Activated naive CD4-positive, alpha-beta T cell treated with anti-CD3 and anti-CD28 coated beads, Interleukin-2, amount 50 U/mL, for 72 hours (primary cell): Measurements from ENCODE around the gene ITPR2. TPM values are rescaled to one million over a fixed set of nuclear protein-coding genes. Genes with fewer than 3 reads are reported as not detected.

Experiments used
- ATAC-seq, 2 donors: fragments of 150-1000 bp; cut with Tn5 transposase; 2 replicates each; pipeline ENCODE4 v1.10.0; 2021; ENCODE audit warnings: mild to moderate bottlenecking in 2 of 2, moderate library complexity in 2 of 2
- DNase-seq, 2 donors: peaks; one replicate each; pipeline ENCODE4 v3.0.0; 2021 to 2022; ENCODE audit warnings: low spot score in 2 of 2
- H3K27ac Mint-ChIP-seq, 2 donors: one replicate each; pipeline ENCODE4 v1.8.0; 2022; ENCODE audit warnings: mild to moderate bottlenecking in 2 of 2, mixed read lengths in 2 of 2
- H3K36me3 Mint-ChIP-seq, 2 donors: one replicate each; pipeline ENCODE4 v1.8.0; 2022; ENCODE audit warnings: mixed read lengths in 2 of 2
- H3K9me3 Mint-ChIP-seq, 2 donors: one replicate each; pipeline ENCODE4 v1.8.0; 2022; ENCODE audit warnings: mixed read lengths in 2 of 2
- total RNA-seq, 2 donors: library from RNA; stranded (reverse); gene quantifications; one replicate each; pipeline ENCODE4 v1.2.3, GENCODE V29; 2022

ITPR2 gene
- total RNA-seq, 2 donors from 2014 or later = 44.6 to 46.1 TPM

GRCh38 chr12:26723379-26724308 lies 109.3 kb downstream of the ITPR2 start:
- Mint-ChIP-seq H3K36me3 (peaks cover 0 to 4% of the 10 kb centered on the region in 2 donors), H3K9me3 (no peaks in the 10 kb centered on the region), H3K27ac (no peak overlapping the region)
- DNase-seq (no peak), ATAC-seq (no peak)

- ATAC-seq = no peak
- no peak for DNase-seq
Measured at GRCh38 chr12:26721800-26722199, 111.2 kb downstream of the ITPR2 start.

GRCh38 chr12:26719852-26720251 lies 113.1 kb downstream of the ITPR2 start:
- Mint-ChIP-seq H3K27ac (no peak overlapping the region), H3K36me3 (peaks cover 0 to 1% of the 10 kb centered on the region in 2 donors), H3K9me3 (no peaks in the 10 kb centered on the region)
- ATAC-seq (no peak), DNase-seq (no peak)

More at GRCh38 chr12:26721800-26722199, 111.2 kb downstream of the ITPR2 start:
- H3K36me3 Mint-ChIP-seq = peaks cover 0 to 4% of the 10 kb centered on the region in 2 donors
- H3K27ac Mint-ChIP-seq = no peak overlapping the region
- no peaks in the 10 kb centered on the region for H3K9me3 Mint-ChIP-seq

- no peak overlapping the region for H3K27ac Mint-ChIP-seq
- peaks cover 0 to 5% of the 10 kb centered on the region in 2 donors for H3K36me3 Mint-ChIP-seq
- DNase-seq (no peak), ATAC-seq (no peak)
- H3K9me3 Mint-ChIP-seq = no peaks in the 10 kb centered on the region
Measured at GRCh38 chr12:26717757-26718156, 115.2 kb downstream of the ITPR2 start.

- Mint-ChIP-seq H3K9me3 (no peaks in the 10 kb centered on the region), H3K27ac (no peak overlapping the region), H3K36me3 (peaks cover 0 to 5% of the 10 kb centered on the region in 2 donors)
- no peak for DNase-seq
- ATAC-seq = no peak
Measured at GRCh38 chr12:26715232-26715631, 117.8 kb downstream of the ITPR2 start.

- H3K9me3 Mint-ChIP-seq = no peaks in the 10 kb centered on the region
- H3K27ac Mint-ChIP-seq = no peak overlapping the region
- H3K36me3 Mint-ChIP-seq = peaks cover 0 to 5% of the 10 kb centered on the region in 2 donors
- no peak for DNase-seq
- ATAC-seq = no peak
Measured at GRCh38 chr12:26713885-26714383, 119.1 kb downstream of the ITPR2 start.

GRCh38 chr12:26712892-26713291 lies 120.1 kb downstream of the ITPR2 start:
- no peak overlapping the region for H3K27ac Mint-ChIP-seq
- ATAC-seq (no peak), DNase-seq (no peak)
- peaks cover 0 to 5% of the 10 kb centered on the region in 2 donors for H3K9me3 Mint-ChIP-seq
- H3K36me3 Mint-ChIP-seq = peaks cover 6 to 11% of the 10 kb centered on the region in 2 donors

- ATAC-seq = peak; percentile 24 to 58
- peaks cover 0 to 6% of the 10 kb centered on the region in 2 donors for H3K9me3 Mint-ChIP-seq
- H3K27ac Mint-ChIP-seq = no peak overlapping the region
- DNase-seq = no peak
- H3K36me3 Mint-ChIP-seq = peaks cover 8 to 11% of the 10 kb centered on the region in 2 donors
Measured at GRCh38 chr12:26711569-26711968, 121.4 kb downstream of the ITPR2 start.

GRCh38 chr12:26711072-26711471 lies 121.9 kb downstream of the ITPR2 start:
- Mint-ChIP-seq H3K27ac (no peak overlapping the region), H3K36me3 (peaks cover 8 to 11% of the 10 kb centered on the region in 2 donors)
- no peak for ATAC-seq

GRCh38 chr12:26705851-26706250 lies 127.1 kb downstream of the ITPR2 start:
- DNase-seq (no peak), ATAC-seq (no peak)
- H3K9me3 Mint-ChIP-seq = peaks cover 0 to 6% of the 10 kb centered on the region in 2 donors

More at GRCh38 chr12:26711072-26711471, 121.9 kb downstream of the ITPR2 start:
- no peak for DNase-seq
- peaks cover 0 to 6% of the 10 kb centered on the region in 2 donors for H3K9me3 Mint-ChIP-seq

GRCh38 chr12:26704684-26705460 lies 128.1 kb downstream of the ITPR2 start:
- ATAC-seq (no peak), DNase-seq (no peak)
- Mint-ChIP-seq H3K9me3 (peaks cover 0 to 6% of the 10 kb centered on the region in 2 donors), H3K36me3 (peaks cover 7 to 8% of the 10 kb centered on the region in 2 donors), H3K27ac (no peak overlapping the region)

More at GRCh38 chr12:26705851-26706250, 127.1 kb downstream of the ITPR2 start:
- Mint-ChIP-seq H3K36me3 (peaks cover 7 to 8% of the 10 kb centered on the region in 2 donors), H3K27ac (no peak overlapping the region)

- H3K27ac Mint-ChIP-seq = no peak overlapping the region
- DNase-seq (no peak), ATAC-seq (no peak)
- H3K9me3 Mint-ChIP-seq = peaks cover 0 to 6% of the 10 kb centered on the region in 2 donors
- H3K36me3 Mint-ChIP-seq = peaks cover 7 to 8% of the 10 kb centered on the region in 2 donors
Measured at GRCh38 chr12:26704214-26704613, 128.8 kb downstream of the ITPR2 start.

GRCh38 chr12:26702741-26703140 lies 130.3 kb downstream of the ITPR2 start:
- H3K9me3 Mint-ChIP-seq = peaks cover 0 to 3% of the 10 kb centered on the region in 2 donors
- DNase-seq (no peak), ATAC-seq (no peak)
- H3K36me3 Mint-ChIP-seq = peaks cover 0 to 8% of the 10 kb centered on the region in 2 donors
- no peak overlapping the region for H3K27ac Mint-ChIP-seq

- DNase-seq = no peak
- H3K27ac Mint-ChIP-seq = no peak overlapping the region
- peaks cover 0 to 4% of the 10 kb centered on the region in 2 donors for H3K9me3 Mint-ChIP-seq
- ATAC-seq = no peak
- H3K36me3 Mint-ChIP-seq = peaks cover 6 to 16% of the 10 kb centered on the region in 2 donors
Measured at GRCh38 chr12:26701604-26702215, 131.3 kb downstream of the ITPR2 start.

GRCh38 chr12:26700430-26700829 lies 132.6 kb downstream of the ITPR2 start:
- Mint-ChIP-seq H3K27ac (no peak overlapping the region), H3K36me3 (peaks cover 18 to 26% of the 10 kb centered on the region in 2 donors), H3K9me3 (peaks cover 0 to 4% of the 10 kb centered on the region in 2 donors)
- ATAC-seq (no peak), DNase-seq (no peak)

GRCh38 chr12:26699237-26699636 lies 133.8 kb downstream of the ITPR2 start:
- DNase-seq = no peak
- peaks cover 21 to 34% of the 10 kb centered on the region in 2 donors for H3K36me3 Mint-ChIP-seq
- peaks cover 0 to 4% of the 10 kb centered on the region in 2 donors for H3K9me3 Mint-ChIP-seq
- ATAC-seq = no peak
- peak overlapping the region in 1 of 2 donors; percentile 9 for H3K27ac Mint-ChIP-seq
